Stimulated activated CD4-positive, alpha-beta T cell treated with anti-CD3 and anti-CD28 coated beads, Interleukin-2, amount 100 ng/mL, for 48 hours (primary cell): ENCODE data around the gene TDRD12.

Experiments
- DNase-seq, 2 donors: peaks; one replicate each; pipeline ENCODE4 v3.0.0-alpha.2; 2020

The TDRD12 gene

GRCh38 chr19:32872391-32872790, 152.8 kb downstream of the TDRD12 start:
- no peak for DNase-seq

GRCh38 chr19:32873247-32873959, 153.8 kb downstream of the TDRD12 start:
- DNase-seq: peak in 1 of 2 donors; percentile 7

GRCh38 chr19:32874605-32875004, 155.0 kb downstream of the TDRD12 start:
- DNase-seq: no peak

GRCh38 chr19:32875428-32875827, 155.9 kb downstream of the TDRD12 start:
- DNase-seq: no peak

- DNase-seq: no peak
Observed at GRCh38 chr19:32876236-32876918, 156.8 kb downstream of the TDRD12 start.

GRCh38 chr19:32876919-32877285, 157.3 kb downstream of the TDRD12 start:
- no peak for DNase-seq
